NCI-H748 treated with DMSO at 0.1 percent for 48 hours (cell line): ENCODE data around the gene HAPLN2.

ENCODE experiments used
- DNase-seq: peaks from one replicate; lab custom pipeline; 2025; lab: John Stamatoyannopoulos, UW

The HAPLN2 gene

GRCh38 chr1:156663178-156663577 lies 44.0 kb downstream of the HAPLN2 start:
- DNase-seq = no peak

GRCh38 chr1:156664046-156664766 lies 45.0 kb downstream of the HAPLN2 start:
- no peak for DNase-seq

- DNase-seq = no peak
Measured at GRCh38 chr1:156664767-156665411, 45.7 kb downstream of the HAPLN2 start.

GRCh38 chr1:156665539-156665938 lies 46.3 kb downstream of the HAPLN2 start:
- no peak for DNase-seq

- no peak for DNase-seq
Measured at GRCh38 chr1:156666862-156667609, 47.8 kb downstream of the HAPLN2 start.

GRCh38 chr1:156667610-156667967 lies 48.4 kb downstream of the HAPLN2 start:
- DNase-seq = no peak

- no peak for DNase-seq
Measured at GRCh38 chr1:156667968-156668709, 48.9 kb downstream of the HAPLN2 start.

- no peak for DNase-seq
Measured at GRCh38 chr1:156668801-156669637, 49.8 kb downstream of the HAPLN2 start.

GRCh38 chr1:156669794-156670193 lies 50.6 kb downstream of the HAPLN2 start:
- DNase-seq = no peak

GRCh38 chr1:156670359-156670758 lies 51.1 kb downstream of the HAPLN2 start:
- no peak for DNase-seq

GRCh38 chr1:156670791-156671190 lies 51.6 kb downstream of the HAPLN2 start:
- DNase-seq = no peak

- DNase-seq = no peak
Measured at GRCh38 chr1:156671804-156672203, 52.6 kb downstream of the HAPLN2 start.

- DNase-seq = no peak
Measured at GRCh38 chr1:156673387-156674121, 54.3 kb downstream of the HAPLN2 start.
